GM19240 (cell line): ENCODE measurements around the gene LOXHD1.

Experiments
- DNase-seq: peaks from one replicate; pipeline ENCODE4 v3.0.0; 2011; ENCODE audit warnings: low spot score; ENCODE audit not compliant: insufficient read length

LOXHD1 gene

GRCh38 chr18:46452820-46453219, 204.2 kb downstream of the LOXHD1 start:
- no peak for DNase-seq

GRCh38 chr18:46449499-46449898, 207.5 kb downstream of the LOXHD1 start:
- no peak for DNase-seq

- DNase-seq, result no peak
Measured at GRCh38 chr18:46449033-46449432, 208.0 kb downstream of the LOXHD1 start.

DNA sequence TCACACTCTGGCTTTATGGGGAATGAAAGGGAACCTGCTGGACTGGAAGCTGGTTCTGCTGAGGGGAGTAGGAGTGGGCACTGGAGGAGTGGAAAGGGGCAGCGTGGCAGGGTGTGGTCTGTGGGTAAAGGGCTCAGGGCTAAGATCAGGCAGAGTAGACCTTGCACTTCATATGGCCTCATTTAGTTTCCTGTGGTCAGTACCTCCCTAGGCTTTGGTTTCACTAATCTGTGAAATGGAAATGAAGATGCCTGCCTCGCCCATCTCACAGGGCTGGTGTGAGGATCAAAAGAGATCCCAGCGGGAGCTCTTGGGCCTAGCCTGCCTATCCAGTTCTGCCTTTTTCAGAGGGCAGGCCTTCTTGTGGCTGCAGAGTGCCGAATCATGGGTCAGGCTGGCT, 208.7 kb downstream of the LOXHD1 start:
- no peak for DNase-seq

- DNase-seq, result no peak
Measured at GRCh38 chr18:46447792-46448191, 209.2 kb downstream of the LOXHD1 start.

DNA sequence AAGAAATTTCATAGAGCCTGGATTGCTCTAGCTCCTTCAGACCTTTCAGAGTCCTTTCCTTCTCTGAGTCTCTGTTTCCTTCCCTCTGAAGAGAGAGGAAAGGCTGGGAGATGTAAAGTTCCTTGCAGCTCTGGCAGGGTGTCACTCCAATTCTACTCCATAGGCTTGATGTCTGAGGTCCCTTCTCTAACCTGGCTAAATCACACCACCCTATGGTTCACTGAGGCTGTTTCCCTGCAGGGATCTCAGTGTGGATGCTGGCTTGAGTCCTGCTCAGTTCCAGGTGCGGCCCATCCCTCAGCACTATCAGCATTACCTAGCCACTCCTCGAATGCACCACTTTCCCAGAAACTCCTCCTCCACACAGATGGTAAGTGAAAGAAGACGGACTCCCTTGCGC, 209.7 kb downstream of the LOXHD1 start:
- no peak for DNase-seq

DNA sequence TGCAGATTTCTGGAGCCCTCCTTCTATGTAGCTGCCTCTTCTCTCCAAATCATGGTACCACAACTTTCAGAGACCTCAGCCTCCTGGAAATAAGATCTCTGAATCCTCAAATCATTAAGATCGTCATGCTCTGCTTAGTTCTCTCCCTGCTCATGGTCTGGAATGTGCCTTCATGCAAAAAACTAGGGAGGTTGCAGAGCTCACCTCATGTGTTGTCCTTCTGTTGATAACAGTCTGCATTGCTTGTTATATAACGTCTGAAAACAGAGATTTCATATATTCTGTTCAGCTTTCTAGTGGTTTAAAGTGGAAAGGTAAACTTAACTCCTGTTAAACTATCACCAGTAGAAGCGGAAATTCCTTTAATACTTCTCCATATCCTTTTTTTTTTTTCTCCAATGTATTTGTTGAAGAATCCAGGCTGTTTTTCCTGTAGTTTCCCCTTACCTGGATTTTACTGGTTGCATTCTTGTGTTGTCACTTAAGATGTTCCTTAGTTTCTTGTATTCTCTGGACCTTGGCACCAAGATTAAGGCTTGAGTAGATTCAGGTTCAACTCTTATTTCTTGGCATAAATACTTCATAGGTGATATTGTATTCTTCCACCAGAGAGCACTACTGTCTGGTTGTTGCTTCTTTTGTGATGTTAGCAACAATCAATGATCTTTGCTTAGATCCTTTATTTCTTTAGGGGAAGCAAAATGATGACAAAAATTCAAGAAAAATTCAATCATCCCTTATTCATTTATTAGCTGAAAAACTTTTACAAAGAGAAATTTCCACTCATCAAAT, 211.3 kb downstream of the LOXHD1 start:
- no peak for DNase-seq

GRCh38 chr18:46439037-46439436, 218.0 kb downstream of the LOXHD1 start:
- DNase-seq, result no peak

DNA sequence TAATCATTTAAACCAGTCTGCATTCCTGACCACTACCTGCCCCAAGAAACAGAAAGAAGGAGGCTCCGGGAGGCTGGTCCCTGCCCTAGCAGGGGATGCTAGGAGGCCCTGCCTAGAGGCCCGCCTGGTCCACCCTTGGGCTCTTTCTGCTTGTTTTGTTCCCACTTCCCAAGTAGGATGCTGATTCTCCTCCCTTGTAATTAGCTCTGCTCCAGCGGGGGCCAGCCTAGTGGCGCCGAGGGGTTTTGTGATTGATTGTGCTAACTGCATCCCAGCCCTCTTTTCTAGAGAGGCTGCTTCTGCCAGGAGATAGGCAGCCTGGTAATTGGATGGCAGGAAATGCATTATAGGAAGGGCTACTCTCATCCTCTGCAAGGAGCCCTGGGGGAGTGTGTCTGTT, 220.0 kb downstream of the LOXHD1 start:
- DNase-seq, result no peak

GRCh38 chr18:46436621-46437020, 220.4 kb downstream of the LOXHD1 start:
- no peak for DNase-seq

- DNase-seq, result no peak
Measured at GRCh38 chr18:46435031-46435430, 222.0 kb downstream of the LOXHD1 start.

GRCh38 chr18:46434629-46435028, 222.4 kb downstream of the LOXHD1 start:
- no peak for DNase-seq

- DNase-seq, result no peak
Measured at GRCh38 chr18:46433121-46433826, 223.7 kb downstream of the LOXHD1 start.

- DNase-seq, result no peak
Measured at GRCh38 chr18:46431522-46432171, 225.4 kb downstream of the LOXHD1 start.

DNA sequence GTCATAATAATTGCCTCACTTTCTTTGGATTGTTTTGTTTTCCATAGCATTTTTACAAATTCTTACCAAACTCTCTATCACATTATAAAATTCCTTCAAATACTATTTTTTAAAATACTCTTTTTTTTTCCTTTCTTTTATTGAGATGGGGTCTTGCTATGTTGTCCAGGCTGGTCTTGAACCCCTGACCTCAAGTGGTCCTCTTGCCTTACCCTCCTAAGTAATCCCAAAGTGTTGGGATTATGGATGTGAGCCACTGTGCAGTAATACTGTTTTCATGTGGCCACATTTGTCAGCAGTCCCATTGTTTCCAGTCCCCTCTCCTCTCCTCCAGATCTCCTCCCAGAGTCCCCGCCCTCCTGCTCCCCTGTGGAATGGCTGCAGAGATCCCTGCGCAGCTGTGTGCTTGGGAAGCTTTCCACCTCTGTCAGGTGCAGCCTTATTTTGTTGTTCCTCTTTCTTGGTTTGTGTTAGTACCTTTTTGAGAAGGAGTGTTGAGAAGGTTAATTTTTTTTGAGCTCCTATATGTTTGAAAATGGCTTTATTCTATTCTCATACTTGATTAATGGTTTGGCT, 227.3 kb downstream of the LOXHD1 start:
- no peak for DNase-seq

- no peak for DNase-seq
Measured at GRCh38 chr18:46429130-46429529, 227.9 kb downstream of the LOXHD1 start.

DNA sequence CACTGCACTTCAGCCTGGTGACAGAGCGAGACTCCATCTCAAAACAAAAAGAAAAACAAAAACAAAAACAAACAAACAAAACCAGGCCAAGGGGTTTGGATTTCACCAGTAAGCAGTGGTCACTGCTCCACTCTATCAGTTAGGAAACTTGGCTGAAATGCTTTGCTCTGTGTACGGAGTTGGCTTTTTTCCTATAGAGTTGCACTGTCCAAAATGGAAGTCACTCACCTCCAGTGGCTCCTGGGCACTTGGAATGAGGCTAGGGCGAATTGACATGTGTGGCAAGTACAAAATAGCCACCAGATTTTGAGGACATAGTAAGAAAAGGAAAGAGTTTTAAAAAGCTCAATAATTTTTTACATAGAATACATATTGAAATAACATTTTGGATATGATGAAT, 228.7 kb downstream of the LOXHD1 start:
- no peak for DNase-seq

GRCh38 chr18:46427216-46427995, 229.6 kb downstream of the LOXHD1 start:
- DNase-seq, result no peak
